Vagina (tissue), 2 donors: ENCODE data around the gene TDRKH.

Experiments
- CTCF ChIP-seq, 3 experiments: fragments of 450-650 bp in 2 of 3; fragments of 200-600 bp in 1 of 3; sonication (generic) in 1 of 3; IDR thresholded peaks; one replicate each; pipeline ENCODE4 v1.5.1; 2017 to 2019; ENCODE audit warnings: antibody characterized with exemption in 3 of 3, mild to moderate bottlenecking in 2 of 3, moderate library complexity in 2 of 3
- POLR2A ChIP-seq, 2 donors: fragments of 450-650 bp; IDR thresholded peaks; one replicate each; pipeline ENCODE4 v1.6.1; 2017; ENCODE audit warnings: antibody characterized with exemption in 2 of 2, mild to moderate bottlenecking in 2 of 2, moderate library complexity in 2 of 2
- POLR2AphosphoS5 ChIP-seq, 2 donors: sonication (generic); formaldehyde crosslinking; IDR thresholded peaks; one replicate each; pipeline ENCODE4 v1.9.0; 2017; ENCODE audit warnings: antibody characterized with exemption in 2 of 2, mild to moderate bottlenecking in 2 of 2, low read depth in 1 of 2; ENCODE audit not compliant: insufficient read depth in 1 of 2

- TF ChIP-seq CTCF (IDR thresholded peaks at IDR 0.05) (no peak), POLR2AphosphoS5 (IDR thresholded peaks at IDR 0.05; ENCODE audit: insufficient read depth in 1 of 2, low read depth in 1 of 2) (no peak), POLR2A (IDR thresholded peaks at IDR 0.05) (no peak)
Observed at GRCh38 chr1:151809985-151810556, 19.8 kb upstream of the TDRKH start.
